GM23338 (cell line): Measurements from ENCODE around the gene OLFML3. TPM values are rescaled to one million over a fixed set of nuclear protein-coding genes. Genes with fewer than 3 reads are reported as not detected.

Experiments
- ATAC-seq: fragments of 200-7000 bp; cut with Tn5 transposase; 3 replicates; pipeline ENCODE4 v1.9.1; 2020
- DNase-seq: peaks from one replicate; pipeline ENCODE4 v3.0.0-alpha.2; 2015; ENCODE audit warnings: low spot score
- H2AFZ ChIP-seq: fragments of 200-600 bp; sonication (generic); 2 replicates; pipeline ENCODE4 v1.8.0; 2016; ENCODE audit warnings: antibody characterized with exemption, mild to moderate bottlenecking, moderate library complexity
- H3F3A ChIP-seq: fragments of 200-600 bp; sonication (generic); replicated peaks from 2 replicates; pipeline ENCODE4 v1.8.0; 2017; ENCODE audit warnings: antibody characterized with exemption, mixed run types, low read depth
- H3K27ac ChIP-seq: fragments of 200-600 bp; sonication (generic); 2 replicates; pipeline ENCODE4 v1.6.1; 2016; ENCODE audit warnings: low read depth
- H3K27me3 ChIP-seq: fragments of 200-600 bp; sonication (generic); 2 replicates; pipeline ENCODE4 v1.8.0; 2016; ENCODE audit warnings: mild to moderate bottlenecking, mixed run types, moderate library complexity; ENCODE audit not compliant: insufficient read depth
- H3K36me3 ChIP-seq: fragments of 200-600 bp; sonication (generic); 2 replicates; pipeline ENCODE4 v1.8.0; 2016; ENCODE audit warnings: mild to moderate bottlenecking; ENCODE audit not compliant: insufficient read depth
- H3K4me1 ChIP-seq: fragments of 200-600 bp; sonication (generic); 2 replicates; pipeline ENCODE4 v1.8.0; 2016; ENCODE audit warnings: mild to moderate bottlenecking, moderate library complexity; ENCODE audit not compliant: insufficient read depth
- H3K4me2 ChIP-seq: fragments of 200-600 bp; sonication (generic); 2 replicates; pipeline ENCODE4 v1.7.1; 2017; ENCODE audit warnings: mixed run types
- H3K4me3 ChIP-seq: fragments of 200-600 bp; sonication (generic); 2 replicates; pipeline ENCODE4 v1.6.1; 2016; ENCODE audit warnings: mixed run types
- H3K79me2 ChIP-seq: fragments of 200-600 bp; sonication (generic); replicated peaks from 2 replicates; pipeline ENCODE4 v1.8.0; 2017; ENCODE audit warnings: mild to moderate bottlenecking; ENCODE audit not compliant: insufficient read depth
- H3K9me2 ChIP-seq: fragments of 200-600 bp; sonication (generic); 2 replicates; pipeline ENCODE4 v1.8.0; 2017; ENCODE audit not compliant: insufficient read depth
- H4K20me1 ChIP-seq: fragments of 200-600 bp; sonication (generic); replicated peaks from 2 replicates; pipeline ENCODE4 v1.8.0; 2017; ENCODE audit warnings: mild to moderate bottlenecking; ENCODE audit not compliant: insufficient read depth
- H3K27ac Mint-ChIP-seq: 2 replicates; pipeline ENCODE4 v1.8.0; 2020; ENCODE audit warnings: inconsistent platforms, mild to moderate bottlenecking, moderate library complexity, mixed read lengths
- H3K27me3 Mint-ChIP-seq: 3 replicates; pipeline ENCODE4 v1.8.0; 2022; ENCODE audit warnings: low read depth, mild to moderate bottlenecking, moderate library complexity, mixed read lengths, inconsistent platforms; ENCODE audit not compliant: insufficient read depth, poor library complexity
- H3K36me3 Mint-ChIP-seq: 3 replicates; pipeline ENCODE4 v1.8.0; 2021; ENCODE audit warnings: low read depth, mild to moderate bottlenecking, inconsistent platforms, moderate library complexity, mixed read lengths
- H3K4me1 Mint-ChIP-seq: 3 replicates; pipeline ENCODE4 v1.8.0; 2020; ENCODE audit warnings: mild to moderate bottlenecking, inconsistent platforms, mixed read lengths
- H3K4me3 Mint-ChIP-seq: 3 replicates; pipeline ENCODE4 v1.8.0; 2021; ENCODE audit warnings: moderate library complexity, mild to moderate bottlenecking, inconsistent platforms, mixed read lengths
- H3K9me3 Mint-ChIP-seq: 3 replicates; pipeline ENCODE4 v1.8.0; 2020; ENCODE audit warnings: moderate library complexity, mild to moderate bottlenecking, inconsistent platforms, mixed read lengths
- EZH2phosphoT487 ChIP-seq: fragments of 200-600 bp; sonication (generic); IDR thresholded peaks from one replicate; pipeline ENCODE4 v1.8.1; 2018; ENCODE audit warnings: antibody characterized with exemption; ENCODE audit not compliant: unreplicated experiment
- JUNB ChIP-seq: IDR thresholded peaks from one replicate; pipeline ENCODE4 v1.6.1; 2016; ENCODE audit warnings: antibody characterized with exemption; ENCODE audit not compliant: unreplicated experiment
- NANOG ChIP-seq: IDR thresholded peaks from 2 replicates; pipeline ENCODE4 v1.6.1; 2016; ENCODE audit warnings: antibody characterized with exemption, borderline replicate concordance
- REST ChIP-seq: IDR thresholded peaks from one replicate; pipeline ENCODE4 v1.6.1; 2018; ENCODE audit warnings: antibody characterized with exemption; ENCODE audit not compliant: unreplicated experiment
- ZNF331 ChIP-seq: fragments of 250-450 bp; sonication (Bioruptor Pico); IDR thresholded peaks from 2 replicates; pipeline ENCODE4 v1.5.0; 2020; ENCODE audit warnings: low read depth, mild to moderate bottlenecking, moderate library complexity
- ZNF462 ChIP-seq: fragments of 250-450 bp; sonication (Bioruptor Pico); IDR thresholded peaks from 2 replicates; pipeline ENCODE4 v1.5.0; 2020; ENCODE audit warnings: mild to moderate bottlenecking, moderate library complexity
- polyA plus RNA-seq: library from polyadenylated mRNA; unstranded; fragments of >200 nt; fragmentation: Nextera tagmentation; extraction: Ambion mirVana; gene quantifications from 2 replicates; pipeline ENCODE4 v1.2.1, GENCODE V29; 2016
- total RNA-seq: library from RNA; depleted of rRNA; stranded (reverse); fragments of >200 nt; shearing (Covaris generic); gene quantifications from 2 replicates; pipeline ENCODE4 v1.2.3, GENCODE V29; 2014

The OLFML3 gene
- total and polyA plus RNA-seq, 2 experiments from 2014 or later, result 42.8 to 69.9 TPM

- Histone ChIP-seq H4K20me1 (peaks cover 28% of the 10 kb centered on the region), H3K4me1 (peaks cover 21% of the 10 kb centered on the region), H2AFZ (no peak overlapping the region), H3K4me2 (no peak overlapping the region), H3K27me3 (no peaks in the 10 kb centered on the region), H3K27ac (peak overlapping the region; percentile 12; the same call in 1 of the 2 replicates), H3K36me3 (no peaks in the 10 kb centered on the region), H3F3A (no peaks in the 10 kb centered on the region), H3K4me3 (no peak overlapping the region), H3K79me2 (peaks cover 91% of the 10 kb centered on the region), H3K9me2 (no peaks in the 10 kb centered on the region)
- Mint-ChIP-seq H3K27me3 (no peaks in the 10 kb centered on the region), H3K27ac (no peak overlapping the region), H3K9me3 (no peaks in the 10 kb centered on the region), H3K4me3 (no peak overlapping the region), H3K4me1 (peaks cover 21% of the 10 kb centered on the region), H3K36me3 (peaks cover 8% of the 10 kb centered on the region)
- no peak for DNase-seq
- no peak for ATAC-seq
- TF ChIP-seq EZH2phosphoT487, result no peak
- TF ChIP-seq REST, result no peak
- TF ChIP-seq JUNB, result no peak
- no peak for TF ChIP-seq NANOG
- no peak for TF ChIP-seq ZNF462 (CRISPR knock-in tag)
- no peak for TF ChIP-seq ZNF331 (CRISPR knock-in tag)
These were observed 43.3 kb upstream of the OLFML3 start for GRCh38 chr1:113935970-113936369.
